ENCODE measurements around the gene TSPAN19.

DNA sequence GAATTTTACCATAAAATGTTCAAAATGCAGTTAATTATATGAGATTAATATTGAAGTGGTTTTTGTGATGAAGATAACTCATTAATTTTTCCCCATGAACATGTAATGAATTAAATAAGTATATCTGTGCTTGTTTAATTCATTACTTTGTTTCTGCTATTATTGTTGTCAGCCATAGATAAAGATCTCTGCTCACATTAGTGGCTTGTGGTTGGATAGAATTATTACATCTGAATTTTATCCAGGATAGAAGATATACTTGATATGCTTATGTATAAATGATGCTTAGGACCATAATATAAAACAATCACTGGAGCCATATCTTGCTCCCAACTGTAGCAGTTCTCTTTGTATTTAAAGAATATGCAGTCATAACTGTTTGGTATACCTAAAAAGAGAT lies 18.5 kb downstream of the TSPAN19 start:
- TF ChIP-seq CTCF (IDR thresholded peaks at IDR 0.05), result no peak
- TF ChIP-seq POLR2A (IDR thresholded peaks at IDR 0.05), result no peak
